Testis (tissue), 2 donors: Measurements from ENCODE around the gene BCL6B.

Experiments used
- POLR2A ChIP-seq: fragments of 450-650 bp; IDR thresholded peaks from one replicate; pipeline ENCODE4 v1.6.1; 2017; ENCODE audit warnings: antibody characterized with exemption, mild to moderate bottlenecking, moderate library complexity
- TF ChIP-seq, protein P1 (sequence below), 3 experiments: fragments of 450-650 bp in 2 of 3; fragments of 200-600 bp in 1 of 3; sonication (generic) in 1 of 3; IDR thresholded peaks; one replicate each; pipeline ENCODE4 v1.5.1; 2016 to 2019; ENCODE audit warnings: antibody characterized with exemption in 3 of 3, mild to moderate bottlenecking in 2 of 3, moderate library complexity in 1 of 3

DNA sequence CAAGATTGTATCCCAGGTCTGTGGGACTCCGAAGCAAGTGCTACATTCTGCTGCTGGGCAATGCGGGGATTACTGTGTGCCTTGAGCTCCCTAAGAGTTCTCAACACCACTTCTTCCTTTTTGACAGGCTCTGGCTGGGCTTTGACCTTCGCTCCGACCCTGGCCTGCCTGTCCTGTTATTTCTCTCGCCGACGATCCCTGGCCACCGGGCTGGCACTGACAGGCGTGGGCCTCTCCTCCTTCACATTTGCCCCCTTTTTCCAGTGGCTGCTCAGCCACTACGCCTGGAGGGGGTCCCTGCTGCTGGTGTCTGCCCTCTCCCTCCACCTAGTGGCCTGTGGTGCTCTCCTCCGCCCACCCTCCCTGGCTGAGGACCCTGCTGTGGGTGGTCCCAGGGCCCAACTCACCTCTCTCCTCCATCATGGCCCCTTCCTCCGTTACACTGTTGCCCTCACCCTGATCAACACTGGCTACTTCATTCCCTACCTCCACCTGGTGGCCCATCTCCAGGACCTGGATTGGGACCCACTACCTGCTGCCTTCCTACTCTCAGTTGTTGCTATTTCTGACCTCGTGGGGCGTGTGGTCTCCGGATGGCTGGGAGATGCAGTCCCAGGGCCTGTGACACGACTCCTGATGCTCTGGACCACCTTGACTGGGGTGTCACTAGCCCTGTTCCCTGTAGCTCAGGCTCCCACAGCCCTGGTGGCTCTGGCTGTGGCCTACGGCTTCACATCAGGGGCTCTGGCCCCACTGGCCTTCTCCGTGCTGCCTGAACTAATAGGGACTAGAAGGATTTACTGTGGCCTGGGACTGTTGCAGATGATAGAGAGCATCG is 15.4 kb downstream of the BCL6B start:
- TF ChIP-seq, protein P1, sequence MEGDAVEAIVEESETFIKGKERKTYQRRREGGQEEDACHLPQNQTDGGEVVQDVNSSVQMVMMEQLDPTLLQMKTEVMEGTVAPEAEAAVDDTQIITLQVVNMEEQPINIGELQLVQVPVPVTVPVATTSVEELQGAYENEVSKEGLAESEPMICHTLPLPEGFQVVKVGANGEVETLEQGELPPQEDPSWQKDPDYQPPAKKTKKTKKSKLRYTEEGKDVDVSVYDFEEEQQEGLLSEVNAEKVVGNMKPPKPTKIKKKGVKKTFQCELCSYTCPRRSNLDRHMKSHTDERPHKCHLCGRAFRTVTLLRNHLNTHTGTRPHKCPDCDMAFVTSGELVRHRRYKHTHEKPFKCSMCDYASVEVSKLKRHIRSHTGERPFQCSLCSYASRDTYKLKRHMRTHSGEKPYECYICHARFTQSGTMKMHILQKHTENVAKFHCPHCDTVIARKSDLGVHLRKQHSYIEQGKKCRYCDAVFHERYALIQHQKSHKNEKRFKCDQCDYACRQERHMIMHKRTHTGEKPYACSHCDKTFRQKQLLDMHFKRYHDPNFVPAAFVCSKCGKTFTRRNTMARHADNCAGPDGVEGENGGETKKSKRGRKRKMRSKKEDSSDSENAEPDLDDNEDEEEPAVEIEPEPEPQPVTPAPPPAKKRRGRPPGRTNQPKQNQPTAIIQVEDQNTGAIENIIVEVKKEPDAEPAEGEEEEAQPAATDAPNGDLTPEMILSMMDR (IDR thresholded peaks at IDR 0.05): no peak
- no peak for TF ChIP-seq POLR2A
